Erythroblast (primary cell): ENCODE measurements around the gene CPED1.

ENCODE experiments used
- GATA1 ChIP-seq: IDR thresholded peaks from 2 replicates; pipeline ENCODE4 v1.6.1; 2011; ENCODE audit warnings: low read depth, mild to moderate bottlenecking, control low read depth, low read length, moderate library complexity
- POLR2A ChIP-seq: IDR thresholded peaks from 2 replicates; pipeline ENCODE4 v1.6.1; 2011; ENCODE audit warnings: mild to moderate bottlenecking, low read length

- TF ChIP-seq POLR2A (no peak), GATA1 (no peak)
Measured at GRCh38 chr7:121099572-121099971, 111.1 kb downstream of the CPED1 start.
